Measurements from ENCODE around the gene PLD1. TPM values are rescaled to one million over a fixed set of nuclear protein-coding genes. Genes with fewer than 3 reads are reported as not detected.

Gene PLD1
- total RNA-seq, 1 experiment from 2014 or later: 32.5 TPM

DNA sequence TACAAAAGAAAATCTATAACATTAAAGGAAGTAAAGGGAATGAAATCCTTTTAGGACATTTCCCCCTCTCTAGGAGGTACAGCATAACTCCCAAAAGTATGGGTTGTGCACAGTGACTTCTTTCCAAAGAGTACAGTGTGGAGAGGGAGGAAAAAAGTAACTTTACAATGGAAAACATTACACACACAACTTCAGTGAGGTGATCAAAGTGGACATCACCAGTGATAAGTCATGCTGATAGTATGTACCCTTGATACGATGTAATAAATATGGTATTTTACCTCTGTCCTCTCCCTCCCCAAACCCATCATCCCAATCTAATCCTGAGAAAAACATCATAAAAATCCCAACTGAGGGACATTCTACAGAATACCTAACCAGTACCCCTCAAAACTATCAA lies 10.8 kb downstream of the PLD1 start:
- Histone ChIP-seq H3K79me2 (ENCODE audit: low read depth) (peaks cover 63% of the 10 kb centered on the region), H3K9me3 (ENCODE audit: insufficient read depth, low read depth) (no peaks in the 10 kb centered on the region; the same call in 1 of the 2 replicates), H3K9me2 (ENCODE audit: insufficient read depth) (no peaks in the 10 kb centered on the region), H3K4me1 (replicated peaks; ENCODE audit: insufficient read depth) (peaks cover 64% of the 10 kb centered on the region), H3K4me2 (no peak overlapping the region), H3K4me3 (no peak overlapping the region), H3F3A (ENCODE audit: insufficient read depth, low read depth) (peaks cover 36% of the 10 kb centered on the region), H4K20me1 (ENCODE audit: insufficient read depth) (no peaks in the 10 kb centered on the region), H3K27ac (no peak overlapping the region), H3K36me3 (ENCODE audit: low read depth) (no peaks in the 10 kb centered on the region), H3K27me3 (ENCODE audit: insufficient read depth, low read depth) (no peaks in the 10 kb centered on the region), H2AFZ (no peak overlapping the region)
- ChIA-PET POLR2A (ENCODE audit: unreplicated experiment) (no interaction called here), CTCF (no interaction called here)
- TF ChIP-seq EZH2 (IDR thresholded peaks at IDR 0.05; ENCODE audit: low read depth): no peak
- TF ChIP-seq, protein P1, sequence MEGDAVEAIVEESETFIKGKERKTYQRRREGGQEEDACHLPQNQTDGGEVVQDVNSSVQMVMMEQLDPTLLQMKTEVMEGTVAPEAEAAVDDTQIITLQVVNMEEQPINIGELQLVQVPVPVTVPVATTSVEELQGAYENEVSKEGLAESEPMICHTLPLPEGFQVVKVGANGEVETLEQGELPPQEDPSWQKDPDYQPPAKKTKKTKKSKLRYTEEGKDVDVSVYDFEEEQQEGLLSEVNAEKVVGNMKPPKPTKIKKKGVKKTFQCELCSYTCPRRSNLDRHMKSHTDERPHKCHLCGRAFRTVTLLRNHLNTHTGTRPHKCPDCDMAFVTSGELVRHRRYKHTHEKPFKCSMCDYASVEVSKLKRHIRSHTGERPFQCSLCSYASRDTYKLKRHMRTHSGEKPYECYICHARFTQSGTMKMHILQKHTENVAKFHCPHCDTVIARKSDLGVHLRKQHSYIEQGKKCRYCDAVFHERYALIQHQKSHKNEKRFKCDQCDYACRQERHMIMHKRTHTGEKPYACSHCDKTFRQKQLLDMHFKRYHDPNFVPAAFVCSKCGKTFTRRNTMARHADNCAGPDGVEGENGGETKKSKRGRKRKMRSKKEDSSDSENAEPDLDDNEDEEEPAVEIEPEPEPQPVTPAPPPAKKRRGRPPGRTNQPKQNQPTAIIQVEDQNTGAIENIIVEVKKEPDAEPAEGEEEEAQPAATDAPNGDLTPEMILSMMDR (conservative IDR thresholded peaks at IDR 0.05): no peak
- no peak for DNase-seq
- no TSS peak for BruUV-seq (replicated peaks)
- intact Hi-C loops (cut with micrococcal nuclease; ENCODE audit: unreplicated experiment): no loop called here

DNA sequence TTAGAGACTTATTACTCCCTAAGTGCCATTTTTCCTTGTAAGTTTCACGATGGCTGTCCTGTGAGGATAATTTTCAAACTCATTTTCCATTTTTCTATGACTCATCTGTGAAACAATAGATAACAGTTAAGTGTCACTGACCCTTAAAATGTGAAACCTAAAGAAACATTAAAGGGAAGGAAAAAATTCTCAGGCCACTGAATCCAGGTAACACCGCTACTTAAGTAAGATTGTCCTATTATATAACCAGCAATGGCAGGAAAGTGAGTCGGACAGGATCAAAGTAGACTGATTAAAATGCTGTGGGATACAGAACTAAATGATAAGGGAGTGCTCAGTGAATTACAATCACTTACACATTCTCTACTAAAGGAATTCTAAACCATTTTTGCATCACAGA lies 12.4 kb downstream of the PLD1 start:
- H3K9me2 ChIP-seq (ENCODE audit: insufficient read depth): no peaks in the 10 kb centered on the region
- CTCF ChIA-PET: no interaction called here
- intact Hi-C loops (cut with micrococcal nuclease; ENCODE audit: unreplicated experiment): no loop called here
- BruUV-seq (replicated peaks): no TSS peak
- H3K4me1 ChIP-seq (replicated peaks; ENCODE audit: insufficient read depth): peaks cover 49% of the 10 kb centered on the region
- TF ChIP-seq EZH2 (IDR thresholded peaks at IDR 0.05; ENCODE audit: low read depth): no peak
- TF ChIP-seq, protein P1 (conservative IDR thresholded peaks at IDR 0.05): no peak
- no peaks in the 10 kb centered on the region for H4K20me1 ChIP-seq (ENCODE audit: insufficient read depth)
- H3K4me3 ChIP-seq: no peak overlapping the region
- H3K79me2 ChIP-seq (ENCODE audit: low read depth): peaks cover 52% of the 10 kb centered on the region
- POLR2A ChIA-PET (ENCODE audit: unreplicated experiment): interaction anchor here (0.6 kb wide), 1 partner anchor 128 kb away, joined by 4 read pairs; no protein-coding TSS in a partner anchor
- peak overlapping the region; percentile 8; the same call in 1 of the 2 replicates for H3K4me2 ChIP-seq
- peak overlapping the region; percentile 57 for H3K27ac ChIP-seq
- no peak overlapping the region for H2AFZ ChIP-seq
- H3K36me3 ChIP-seq (ENCODE audit: low read depth): no peaks in the 10 kb centered on the region
- peak in 1 of 2 experiments; percentile 70 for DNase-seq
- H3K9me3 ChIP-seq (ENCODE audit: insufficient read depth, low read depth): no peaks in the 10 kb centered on the region; the same call in 1 of the 2 replicates
- H3F3A ChIP-seq (ENCODE audit: insufficient read depth, low read depth): peaks cover 32% of the 10 kb centered on the region
- no peaks in the 10 kb centered on the region for H3K27me3 ChIP-seq (ENCODE audit: insufficient read depth, low read depth)

DNA sequence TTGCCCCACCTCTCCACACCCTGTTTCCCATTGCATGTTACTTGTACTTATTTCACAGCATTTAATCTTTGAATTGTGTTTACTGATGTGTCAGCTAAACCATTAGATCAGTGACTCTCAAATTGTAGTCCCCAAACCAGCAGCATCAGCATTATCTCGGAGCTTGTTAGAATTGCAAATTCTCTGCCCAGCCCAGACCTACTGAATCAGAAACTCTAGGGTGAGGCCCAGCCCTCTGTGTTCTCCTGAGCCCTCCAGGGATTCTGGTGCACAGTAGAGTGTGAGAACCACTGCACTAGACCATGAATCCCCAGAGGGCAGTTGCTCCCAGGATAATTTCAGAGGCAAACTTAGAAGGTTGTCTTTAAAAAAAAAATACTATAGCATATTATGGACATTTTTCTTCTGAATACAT lies 13.0 kb downstream of the PLD1 start:
- CTCF ChIA-PET: no interaction called here
- TF ChIP-seq, protein P1 (conservative IDR thresholded peaks at IDR 0.05): no peak
- no peak for TF ChIP-seq EZH2 (IDR thresholded peaks at IDR 0.05; ENCODE audit: low read depth)

More for the DNA sequence above, 13.0 kb downstream of the PLD1 start:
- DNase-seq: no peak
- no peak overlapping the region for H3K4me3 ChIP-seq
- no TSS peak for BruUV-seq (replicated peaks)
- peaks cover 49% of the 10 kb centered on the region for H3K4me1 ChIP-seq (replicated peaks; ENCODE audit: insufficient read depth)
- no peaks in the 10 kb centered on the region; the same call in 1 of the 2 replicates for H3K9me3 ChIP-seq (ENCODE audit: insufficient read depth, low read depth)
- no peaks in the 10 kb centered on the region for H3K27me3 ChIP-seq (ENCODE audit: insufficient read depth, low read depth)
- H3K4me2 ChIP-seq: no peak overlapping the region
- no peaks in the 10 kb centered on the region for H4K20me1 ChIP-seq (ENCODE audit: insufficient read depth)
- peaks cover 32% of the 10 kb centered on the region for H3F3A ChIP-seq (ENCODE audit: insufficient read depth, low read depth)
- H3K36me3 ChIP-seq (ENCODE audit: low read depth): no peaks in the 10 kb centered on the region
- H3K79me2 ChIP-seq (ENCODE audit: low read depth): peaks cover 49% of the 10 kb centered on the region
- H3K9me2 ChIP-seq (ENCODE audit: insufficient read depth): no peaks in the 10 kb centered on the region
- peak overlapping the region; percentile 57; the same call in 1 of the 2 replicates for H3K27ac ChIP-seq
- no peak overlapping the region for H2AFZ ChIP-seq
- intact Hi-C loops (cut with micrococcal nuclease; ENCODE audit: unreplicated experiment): no loop called here
- POLR2A ChIA-PET (ENCODE audit: unreplicated experiment): interaction anchor here (0.6 kb wide), 1 partner anchor 127 kb away, joined by 4 read pairs; no protein-coding TSS in a partner anchor

All from PC-9 (cell line).